GM21576 (cell line): ENCODE results near the gene ARID3B.
"Not testable (repeated sequence)": the region's sequence is repeated elsewhere in the genome, so short reads cannot be mapped to it uniquely, and the experiment has no call there.

Source experiments
- ATAC-seq: cut with Tn5 transposase; IDR thresholded peaks from one replicate; pipeline ENCODE4 v1.9.1; 2021; ENCODE audit warnings: mild to moderate bottlenecking, moderate library complexity; ENCODE audit not compliant: unreplicated experiment

Gene ARID3B

GRCh38 chr15:74531144-74531811 is 9.7 kb upstream of the ARID3B start:
- no peak for ATAC-seq

DNA sequence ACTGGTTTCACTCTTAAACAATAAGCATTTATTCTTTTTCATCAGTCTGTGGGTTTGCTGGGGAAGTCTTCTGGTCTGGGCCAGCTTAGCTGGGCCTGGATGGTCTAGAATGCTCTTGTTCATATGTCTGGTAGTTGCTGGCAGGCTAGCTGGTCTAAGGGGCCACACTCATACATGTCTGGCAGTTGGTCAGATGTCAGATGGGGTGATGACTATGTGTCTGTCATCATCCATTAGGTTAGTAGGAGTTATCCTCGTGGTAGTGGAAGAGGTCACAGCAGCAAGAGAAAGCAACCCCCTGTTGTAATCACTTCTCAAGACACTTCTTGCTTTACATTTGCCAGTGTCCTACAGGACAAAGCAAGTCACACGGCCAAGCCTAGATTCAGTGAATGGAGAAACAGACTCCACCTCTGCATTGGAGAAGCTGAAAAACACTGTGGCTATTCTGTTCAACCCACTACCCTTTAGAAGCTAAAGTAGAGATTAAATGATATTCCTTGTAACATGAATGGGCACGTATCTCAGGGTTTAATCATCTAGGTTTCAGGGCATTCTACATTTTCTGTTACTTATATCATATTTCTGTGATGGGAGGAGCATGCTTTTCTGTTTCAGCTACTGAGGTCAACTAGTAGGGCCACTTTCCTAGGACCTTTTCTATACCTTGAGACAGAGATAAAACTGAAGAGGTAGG is 5.5 kb upstream of the ARID3B start:
- no peak for ATAC-seq

DNA sequence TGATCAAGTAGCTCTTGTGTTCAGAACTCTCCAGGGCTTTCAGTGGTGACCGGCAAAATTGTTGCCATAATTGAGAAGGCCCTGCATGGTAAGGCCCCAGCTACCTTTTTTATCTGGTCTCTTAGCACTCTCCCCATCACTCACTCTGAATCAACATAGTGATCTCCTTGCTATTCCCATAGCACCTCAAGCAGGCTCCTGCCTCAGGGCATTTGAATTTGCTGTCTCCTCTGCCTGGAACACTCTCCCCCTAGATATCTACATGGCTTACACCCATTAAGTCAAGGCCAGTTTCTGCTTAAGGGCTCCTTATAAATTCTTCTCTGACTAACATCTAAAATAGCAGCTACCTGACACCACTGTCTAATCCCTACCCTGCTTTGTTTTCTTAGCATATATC is 3.3 kb upstream of the ARID3B start:
- ATAC-seq: no peak

DNA sequence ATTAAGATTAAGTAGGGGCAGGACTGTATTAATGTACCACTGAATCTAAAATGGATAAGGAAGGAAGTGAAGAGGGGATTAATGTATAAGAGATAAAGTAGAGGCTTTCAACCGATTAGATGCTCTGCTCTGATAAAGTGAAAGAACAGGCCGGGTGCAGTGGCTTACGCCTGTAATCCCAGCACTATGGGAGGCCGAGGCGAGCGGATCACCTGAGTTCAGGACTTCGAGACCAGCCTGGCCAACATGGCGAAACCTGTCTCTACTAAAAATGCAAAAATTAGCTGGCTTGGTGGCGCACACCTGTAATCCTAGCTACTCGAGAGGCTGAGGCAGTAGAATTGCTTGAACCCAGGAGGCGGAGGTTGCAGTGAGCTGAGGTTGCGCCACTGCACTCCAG is 1.5 kb upstream of the ARID3B start:
- ATAC-seq: not testable (repeated sequence)

GRCh38 chr15:74540161-74540760 is 759 bp upstream of the ARID3B start:
- no peak for ATAC-seq

GRCh38 chr15:74541494-74542165 is 610 bp downstream of the ARID3B start:
- ATAC-seq: peak; percentile 38

- ATAC-seq: no peak
Measured at GRCh38 chr15:74542166-74543042, 1.4 kb downstream of the ARID3B start.

DNA sequence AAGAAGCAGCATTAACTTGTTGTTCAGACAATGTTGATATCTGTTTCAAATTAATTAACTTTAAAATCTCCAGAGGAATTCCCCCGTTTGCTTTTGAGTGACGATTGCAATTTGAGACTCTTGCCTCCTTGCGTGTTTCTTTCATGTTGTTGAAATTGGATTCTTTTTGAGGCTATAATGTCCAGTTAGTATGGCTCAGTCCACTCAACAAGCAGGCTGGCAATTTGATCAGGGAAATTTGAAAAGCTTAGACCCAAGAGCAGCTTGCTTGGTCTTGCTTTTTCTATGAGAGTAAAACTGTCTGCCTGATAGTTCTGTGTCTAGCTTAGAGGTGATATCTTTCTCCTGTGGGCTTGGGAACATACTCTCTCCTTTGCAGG is 2.0 kb downstream of the ARID3B start:
- no peak for ATAC-seq

DNA sequence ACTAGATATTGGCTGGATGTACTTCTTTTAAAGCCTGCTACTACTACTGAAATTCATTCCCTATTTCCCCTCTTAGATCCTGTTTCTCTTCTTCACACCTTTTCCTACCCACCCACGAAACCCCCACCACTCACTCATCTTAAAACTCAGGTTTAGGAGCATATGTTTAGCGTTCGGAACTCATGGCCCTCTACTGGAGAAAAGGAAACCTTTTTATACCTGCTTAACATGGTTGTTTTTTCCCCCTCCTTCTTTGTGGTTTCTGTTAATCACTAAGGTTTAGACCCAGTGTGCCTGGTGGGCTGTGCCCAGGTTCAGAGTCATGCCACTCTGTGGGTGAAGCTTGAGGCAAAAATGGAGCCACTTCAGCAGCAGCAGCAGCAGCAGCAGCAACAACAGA is 2.6 kb downstream of the ARID3B start:
- no peak for ATAC-seq

DNA sequence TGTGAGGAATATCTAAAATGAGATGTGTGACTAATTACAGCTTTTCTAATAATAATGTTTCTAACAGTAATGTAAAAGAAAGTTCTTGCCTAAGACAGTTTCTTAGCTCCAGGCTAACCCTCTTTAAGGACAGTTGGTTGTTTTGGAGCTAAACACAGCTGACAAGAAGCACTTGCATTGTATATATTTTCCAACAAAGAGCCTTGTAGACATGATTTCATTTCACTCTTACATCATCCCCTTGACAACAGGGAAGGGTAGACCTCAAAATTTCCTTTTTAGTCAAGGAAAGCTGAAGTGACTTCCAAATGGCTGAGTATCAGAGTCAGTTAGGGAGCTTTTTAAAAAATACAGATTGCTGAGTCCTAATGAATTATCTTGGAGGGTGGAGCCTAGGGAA is 4.1 kb downstream of the ARID3B start:
- ATAC-seq: no peak

DNA sequence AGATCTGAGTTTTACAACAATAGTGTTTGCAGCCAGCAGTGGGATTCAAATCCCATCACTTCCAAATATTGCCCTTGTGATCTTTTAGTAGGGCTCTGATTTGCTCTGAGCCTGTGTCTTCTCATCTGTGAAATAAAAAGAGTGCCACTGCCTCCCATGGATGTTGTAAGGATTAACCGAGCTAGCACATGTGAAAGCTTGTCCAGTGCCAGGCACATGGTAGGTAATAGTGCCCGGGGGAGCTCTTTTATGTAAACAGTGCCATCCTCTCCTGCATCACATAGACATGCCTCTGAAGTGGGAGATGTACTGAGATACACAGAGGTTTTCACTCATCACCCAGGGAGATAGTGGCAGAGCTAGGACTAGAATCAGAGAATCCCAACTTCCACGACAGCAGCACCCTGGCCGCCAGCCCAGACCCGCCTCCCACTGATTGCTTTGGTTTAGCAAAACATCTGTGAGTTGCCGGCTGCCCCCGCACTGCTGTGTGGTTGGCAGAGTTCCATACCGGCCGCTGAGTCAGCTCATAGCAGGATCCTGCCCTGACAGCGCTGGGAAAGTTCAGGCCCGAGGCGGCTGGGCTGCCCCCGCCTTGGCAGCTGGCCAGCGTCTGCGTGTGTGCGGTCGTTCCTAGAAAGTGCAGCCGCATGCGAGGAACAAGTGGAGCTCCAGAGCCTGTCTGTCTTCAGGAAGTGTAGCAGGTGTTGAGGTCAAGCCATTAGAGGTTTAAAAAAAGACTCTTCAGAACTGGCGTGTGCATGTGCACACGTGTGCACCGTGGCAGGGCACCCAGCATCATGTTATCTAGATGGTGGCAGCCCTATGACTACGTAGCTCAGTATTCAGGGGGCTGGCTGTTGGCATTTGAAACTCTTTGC is 5.0 kb downstream of the ARID3B start:
- peak; percentile 51 for ATAC-seq

- no peak for ATAC-seq
Measured at GRCh38 chr15:74547616-74548015, 6.6 kb downstream of the ARID3B start.

DNA sequence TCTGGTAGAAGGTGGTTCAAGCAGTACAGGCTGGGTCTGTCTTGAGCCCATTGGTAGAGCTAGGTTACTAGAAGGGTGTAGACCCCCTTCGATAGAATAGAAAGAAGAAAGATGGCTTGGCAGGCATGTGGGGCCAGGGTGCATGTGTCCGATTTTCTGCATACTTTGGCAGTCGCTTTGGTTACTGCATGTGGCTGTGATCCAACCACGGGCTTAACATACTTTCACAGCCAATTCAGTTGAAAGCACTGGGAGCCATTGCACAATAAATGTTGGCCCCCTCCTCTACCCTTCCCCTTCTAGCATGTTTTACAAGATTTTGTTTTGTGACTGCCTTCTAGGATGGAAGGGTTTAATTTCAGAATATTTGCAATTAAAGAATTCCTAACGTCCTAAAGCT is 7.2 kb downstream of the ARID3B start:
- no peak for ATAC-seq

DNA sequence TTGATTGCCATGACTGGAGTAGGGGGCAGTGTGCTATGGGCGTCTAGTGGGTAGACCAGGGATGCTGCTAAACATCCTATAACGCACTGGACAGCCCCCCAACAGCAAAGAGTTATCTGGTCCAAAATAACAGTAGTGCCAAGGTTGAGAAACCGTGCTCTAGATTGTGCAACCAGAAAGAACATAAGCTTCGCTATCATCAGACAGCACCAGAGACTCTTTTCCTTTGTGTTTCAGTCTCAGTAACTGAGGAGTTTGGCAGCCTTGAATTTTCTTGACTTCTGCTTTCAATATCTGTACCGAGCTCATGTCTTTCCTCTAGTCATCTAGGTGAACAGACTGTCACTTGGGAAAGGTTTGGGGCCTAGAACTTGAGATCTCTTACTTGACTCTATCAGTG is 8.8 kb downstream of the ARID3B start:
- no peak for ATAC-seq

GRCh38 chr15:74551714-74552113 is 10.7 kb downstream of the ARID3B start:
- no peak for ATAC-seq

DNA sequence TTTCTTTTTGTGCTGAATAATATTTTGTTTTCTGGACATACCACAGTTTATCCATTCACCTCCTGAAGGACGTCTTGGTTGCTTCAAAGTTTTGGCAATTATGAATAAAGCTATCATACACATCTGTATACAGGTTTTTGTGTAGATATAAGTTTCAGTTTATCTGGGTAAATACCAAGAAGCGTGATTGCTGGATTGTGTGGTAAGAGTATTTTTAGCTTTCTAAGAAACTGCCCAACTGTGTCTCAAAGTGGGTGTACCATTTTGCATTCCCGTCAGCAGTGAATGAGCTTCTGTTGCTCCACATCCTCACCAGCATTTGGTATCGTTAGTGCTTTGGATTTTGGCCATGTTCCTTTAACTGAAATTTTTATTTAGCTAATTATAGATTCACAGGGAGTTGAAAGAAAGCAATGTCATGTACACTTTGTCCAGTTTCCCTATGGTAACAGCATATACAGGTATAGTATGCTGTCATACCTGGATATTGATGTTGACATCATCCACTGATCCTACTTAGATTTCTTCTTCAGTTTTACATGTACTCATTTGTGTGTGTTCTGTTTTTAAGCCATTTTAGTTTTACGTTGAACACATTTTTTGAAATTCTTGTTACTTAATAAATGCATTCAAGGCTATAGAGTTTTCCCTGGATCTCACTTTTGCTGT is 11.9 kb downstream of the ARID3B start:
- ATAC-seq: no peak

GRCh38 chr15:74555192-74555591 is 14.2 kb downstream of the ARID3B start:
- no peak for ATAC-seq

DNA sequence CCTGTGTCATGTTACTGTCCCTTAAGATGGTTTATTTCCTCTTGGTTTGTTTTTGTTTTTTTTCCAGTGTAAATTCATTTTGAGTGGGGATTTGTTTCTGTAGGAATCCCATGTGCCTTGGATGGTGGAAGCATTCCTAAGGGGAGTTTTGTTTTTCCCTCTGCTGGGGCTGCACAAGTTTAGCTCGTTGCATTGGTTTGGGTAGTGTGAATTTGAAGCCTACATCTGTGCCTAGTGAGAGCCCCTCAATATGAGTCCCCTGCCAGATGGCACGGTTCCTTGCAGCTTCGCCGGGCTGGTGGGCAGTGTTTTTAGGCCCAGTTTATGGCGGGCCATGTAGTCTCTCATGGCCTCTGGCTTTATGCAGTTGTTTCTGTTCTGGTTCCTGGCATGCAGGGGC is 17.7 kb downstream of the ARID3B start:
- ATAC-seq: no peak

DNA sequence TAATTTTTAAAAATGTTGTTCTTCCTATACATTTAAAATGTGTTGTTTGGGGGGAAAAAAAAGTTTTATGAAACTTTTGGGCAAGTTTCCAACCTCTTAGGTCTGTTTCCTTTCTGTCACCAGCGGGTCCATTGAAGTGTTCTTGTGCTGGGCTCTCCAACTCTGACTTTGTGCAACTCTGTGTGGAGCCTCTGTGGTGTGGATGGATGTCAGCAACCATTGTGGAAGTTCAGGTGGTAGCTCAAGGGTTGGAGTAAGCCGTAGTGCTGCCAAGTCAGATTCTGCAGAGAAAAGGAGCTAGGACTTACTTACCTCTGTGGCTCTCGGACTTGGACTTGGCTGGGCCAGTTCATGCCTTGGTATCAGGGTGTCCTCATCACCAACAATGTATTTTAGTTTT is 22.4 kb downstream of the ARID3B start:
- ATAC-seq: no peak
